NCI-H1092 (cell line): Measurements from ENCODE around the gene SLC22A1.

Experiments used
- DNase-seq: peaks from one replicate; lab custom pipeline; 2025; lab: John Stamatoyannopoulos, UW

The SLC22A1 gene

GRCh38 chr6:160174681-160175080, 53.1 kb downstream of the SLC22A1 start:
- DNase-seq = no peak

- no peak for DNase-seq
Measured at GRCh38 chr6:160177220-160177619, 55.6 kb downstream of the SLC22A1 start.

GRCh38 chr6:160178271-160178670, 56.7 kb downstream of the SLC22A1 start:
- no peak for DNase-seq

- no peak for DNase-seq
Measured at GRCh38 chr6:160180706-160181105, 59.1 kb downstream of the SLC22A1 start.

GRCh38 chr6:160188773-160189172, 67.2 kb downstream of the SLC22A1 start:
- DNase-seq = no peak

GRCh38 chr6:160190081-160190480, 68.5 kb downstream of the SLC22A1 start:
- no peak for DNase-seq

GRCh38 chr6:160190973-160191372, 69.4 kb downstream of the SLC22A1 start:
- no peak for DNase-seq

- DNase-seq = no peak
Measured at GRCh38 chr6:160192840-160193239, 71.2 kb downstream of the SLC22A1 start.

- DNase-seq = no peak
Measured at GRCh38 chr6:160194808-160195207, 73.2 kb downstream of the SLC22A1 start.

- no peak for DNase-seq
Measured at GRCh38 chr6:160197662-160198061, 76.0 kb downstream of the SLC22A1 start.

- DNase-seq = no peak
Measured at GRCh38 chr6:160198606-160199211, 77.1 kb downstream of the SLC22A1 start.

GRCh38 chr6:160201061-160201460, 79.4 kb downstream of the SLC22A1 start:
- DNase-seq = no peak

GRCh38 chr6:160202411-160202810, 80.8 kb downstream of the SLC22A1 start:
- no peak for DNase-seq

GRCh38 chr6:160203076-160203475, 81.5 kb downstream of the SLC22A1 start:
- no peak for DNase-seq

GRCh38 chr6:160203522-160203921, 81.9 kb downstream of the SLC22A1 start:
- no peak for DNase-seq

GRCh38 chr6:160203953-160204352, 82.3 kb downstream of the SLC22A1 start:
- DNase-seq = no peak

GRCh38 chr6:160204710-160205109, 83.1 kb downstream of the SLC22A1 start:
- no peak for DNase-seq

- DNase-seq = no peak
Measured at GRCh38 chr6:160207618-160208017, 86.0 kb downstream of the SLC22A1 start.
